Measurements from ENCODE around the gene TBX2. TPM values are rescaled to one million over a fixed set of nuclear protein-coding genes. Genes with fewer than 3 reads are reported as not detected.

Gene TBX2
- total and polyA plus RNA-seq, 2 of the 13 experiments (the other 11 are each of a cell fraction or from before 2014, with no cell fraction given), result 2.8 to 15.3 TPM

GRCh38 chr17:61412860-61413660 lies 13.4 kb downstream of the TBX2 start (continued):
- TF ChIP-seq, protein P1, sequence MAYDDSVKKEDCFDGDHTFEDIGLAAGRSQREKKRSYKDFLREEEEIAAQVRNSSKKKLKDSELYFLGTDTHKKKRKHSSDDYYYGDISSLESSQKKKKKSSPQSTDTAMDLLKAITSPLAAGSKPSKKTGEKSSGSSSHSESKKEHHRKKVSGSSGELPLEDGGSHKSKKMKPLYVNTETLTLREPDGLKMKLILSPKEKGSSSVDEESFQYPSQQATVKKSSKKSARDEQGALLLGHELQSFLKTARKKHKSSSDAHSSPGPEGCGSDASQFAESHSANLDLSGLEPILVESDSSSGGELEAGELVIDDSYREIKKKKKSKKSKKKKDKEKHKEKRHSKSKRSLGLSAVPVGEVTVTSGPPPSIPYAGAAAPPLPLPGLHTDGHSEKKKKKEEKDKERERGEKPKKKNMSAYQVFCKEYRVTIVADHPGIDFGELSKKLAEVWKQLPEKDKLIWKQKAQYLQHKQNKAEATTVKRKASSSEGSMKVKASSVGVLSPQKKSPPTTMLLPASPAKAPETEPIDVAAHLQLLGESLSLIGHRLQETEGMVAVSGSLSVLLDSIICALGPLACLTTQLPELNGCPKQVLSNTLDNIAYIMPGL (CRISPR knock-in tag; IDR thresholded peaks at IDR 0.05; ENCODE audit: borderline replicate concordance in 1 of 2, low read depth in 1 of 2), result peak in 1 of 2 experiments; percentile 92; a peak in 2 of 4 replicates
- TF ChIP-seq, protein P2, sequence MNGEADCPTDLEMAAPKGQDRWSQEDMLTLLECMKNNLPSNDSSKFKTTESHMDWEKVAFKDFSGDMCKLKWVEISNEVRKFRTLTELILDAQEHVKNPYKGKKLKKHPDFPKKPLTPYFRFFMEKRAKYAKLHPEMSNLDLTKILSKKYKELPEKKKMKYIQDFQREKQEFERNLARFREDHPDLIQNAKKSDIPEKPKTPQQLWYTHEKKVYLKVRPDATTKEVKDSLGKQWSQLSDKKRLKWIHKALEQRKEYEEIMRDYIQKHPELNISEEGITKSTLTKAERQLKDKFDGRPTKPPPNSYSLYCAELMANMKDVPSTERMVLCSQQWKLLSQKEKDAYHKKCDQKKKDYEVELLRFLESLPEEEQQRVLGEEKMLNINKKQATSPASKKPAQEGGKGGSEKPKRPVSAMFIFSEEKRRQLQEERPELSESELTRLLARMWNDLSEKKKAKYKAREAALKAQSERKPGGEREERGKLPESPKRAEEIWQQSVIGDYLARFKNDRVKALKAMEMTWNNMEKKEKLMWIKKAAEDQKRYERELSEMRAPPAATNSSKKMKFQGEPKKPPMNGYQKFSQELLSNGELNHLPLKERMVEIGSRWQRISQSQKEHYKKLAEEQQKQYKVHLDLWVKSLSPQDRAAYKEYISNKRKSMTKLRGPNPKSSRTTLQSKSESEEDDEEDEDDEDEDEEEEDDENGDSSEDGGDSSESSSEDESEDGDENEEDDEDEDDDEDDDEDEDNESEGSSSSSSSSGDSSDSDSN (CRISPR knock-in tag; IDR thresholded peaks at IDR 0.05), result peak; percentile 99
- TF ChIP-seq ASH2L (IDR thresholded peaks at IDR 0.05; ENCODE audit: insufficient read length, low read depth, low read length) (peak; percentile 70), MAZ (IDR thresholded peaks at IDR 0.05; ENCODE audit: borderline replicate concordance, low read depth, low read length) (0 out of 2 replicates have a peak, but pooled peaks have one; percentile 12), MAZ (CRISPR knock-in tag; IDR thresholded peaks at IDR 0.05; ENCODE audit: low read depth) (0 out of 2 replicates have a peak, but pooled peaks have one; percentile 68), PAF1 (CRISPR knock-in tag; IDR thresholded peaks at IDR 0.05) (no peak), THAP11 (CRISPR knock-in tag; IDR thresholded peaks at IDR 0.05) (peak; percentile 7; the same call in 1 of the 2 replicates), NFE2L1 (CRISPR knock-in tag; IDR thresholded peaks at IDR 0.05; ENCODE audit: borderline replicate concordance) (no peak), PAWR (CRISPR knock-in tag; IDR thresholded peaks at IDR 0.05; ENCODE audit: borderline replicate concordance) (0 out of 2 replicates have a peak, but pooled peaks have one; percentile 14), MXD3 (CRISPR knock-in tag; IDR thresholded peaks at IDR 0.05) (peak; percentile 52; the same call in 1 of the 2 replicates), NFIC (IDR thresholded peaks at IDR 0.05; ENCODE audit: low read length) (no peak), ZNF335 (CRISPR knock-in tag; IDR thresholded peaks at IDR 0.05) (no peak), ZNF737 (CRISPR knock-in tag; IDR thresholded peaks at IDR 0.05; ENCODE audit: borderline replicate concordance) (0 out of 2 replicates have a peak, but pooled peaks have one; percentile 64), ATF3 (CRISPR knock-in tag; IDR thresholded peaks at IDR 0.05) (peak; percentile 10; the same call in 1 of the 2 replicates), ZNF136 (CRISPR knock-in tag; IDR thresholded peaks at IDR 0.05; ENCODE audit: low read depth) (peak; percentile 4; the same call in 1 of the 2 replicates), GATAD1 (CRISPR knock-in tag; IDR thresholded peaks at IDR 0.05) (no peak), ZFP82 (CRISPR knock-in tag; IDR thresholded peaks at IDR 0.05; ENCODE audit: borderline replicate concordance) (peak; percentile 39; the same call in 1 of the 2 replicates)
- TF ChIP-seq, protein P3, sequence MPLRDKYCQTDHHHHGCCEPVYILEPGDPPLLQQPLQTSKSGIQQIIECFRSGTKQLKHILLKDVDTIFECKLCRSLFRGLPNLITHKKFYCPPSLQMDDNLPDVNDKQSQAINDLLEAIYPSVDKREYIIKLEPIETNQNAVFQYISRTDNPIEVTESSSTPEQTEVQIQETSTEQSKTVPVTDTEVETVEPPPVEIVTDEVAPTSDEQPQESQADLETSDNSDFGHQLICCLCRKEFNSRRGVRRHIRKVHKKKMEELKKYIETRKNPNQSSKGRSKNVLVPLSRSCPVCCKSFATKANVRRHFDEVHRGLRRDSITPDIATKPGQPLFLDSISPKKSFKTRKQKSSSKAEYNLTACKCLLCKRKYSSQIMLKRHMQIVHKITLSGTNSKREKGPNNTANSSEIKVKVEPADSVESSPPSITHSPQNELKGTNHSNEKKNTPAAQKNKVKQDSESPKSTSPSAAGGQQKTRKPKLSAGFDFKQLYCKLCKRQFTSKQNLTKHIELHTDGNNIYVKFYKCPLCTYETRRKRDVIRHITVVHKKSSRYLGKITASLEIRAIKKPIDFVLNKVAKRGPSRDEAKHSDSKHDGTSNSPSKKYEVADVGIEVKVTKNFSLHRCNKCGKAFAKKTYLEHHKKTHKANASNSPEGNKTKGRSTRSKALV (CRISPR knock-in tag; IDR thresholded peaks at IDR 0.05), result peak; percentile 94; the same call in 1 of the 2 replicates
- TF ChIP-seq, protein P4, sequence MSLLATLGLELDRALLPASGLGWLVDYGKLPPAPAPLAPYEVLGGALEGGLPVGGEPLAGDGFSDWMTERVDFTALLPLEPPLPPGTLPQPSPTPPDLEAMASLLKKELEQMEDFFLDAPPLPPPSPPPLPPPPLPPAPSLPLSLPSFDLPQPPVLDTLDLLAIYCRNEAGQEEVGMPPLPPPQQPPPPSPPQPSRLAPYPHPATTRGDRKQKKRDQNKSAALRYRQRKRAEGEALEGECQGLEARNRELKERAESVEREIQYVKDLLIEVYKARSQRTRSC (CRISPR knock-in tag; IDR thresholded peaks at IDR 0.05; ENCODE audit: low read depth), result no peak
